OCI-M1 (cell line): ENCODE data around the gene ZBTB47.

Experiments
- DNase-seq: peaks from one replicate; lab custom pipeline; 2025; lab: John Stamatoyannopoulos, UW

The ZBTB47 gene

DNA sequence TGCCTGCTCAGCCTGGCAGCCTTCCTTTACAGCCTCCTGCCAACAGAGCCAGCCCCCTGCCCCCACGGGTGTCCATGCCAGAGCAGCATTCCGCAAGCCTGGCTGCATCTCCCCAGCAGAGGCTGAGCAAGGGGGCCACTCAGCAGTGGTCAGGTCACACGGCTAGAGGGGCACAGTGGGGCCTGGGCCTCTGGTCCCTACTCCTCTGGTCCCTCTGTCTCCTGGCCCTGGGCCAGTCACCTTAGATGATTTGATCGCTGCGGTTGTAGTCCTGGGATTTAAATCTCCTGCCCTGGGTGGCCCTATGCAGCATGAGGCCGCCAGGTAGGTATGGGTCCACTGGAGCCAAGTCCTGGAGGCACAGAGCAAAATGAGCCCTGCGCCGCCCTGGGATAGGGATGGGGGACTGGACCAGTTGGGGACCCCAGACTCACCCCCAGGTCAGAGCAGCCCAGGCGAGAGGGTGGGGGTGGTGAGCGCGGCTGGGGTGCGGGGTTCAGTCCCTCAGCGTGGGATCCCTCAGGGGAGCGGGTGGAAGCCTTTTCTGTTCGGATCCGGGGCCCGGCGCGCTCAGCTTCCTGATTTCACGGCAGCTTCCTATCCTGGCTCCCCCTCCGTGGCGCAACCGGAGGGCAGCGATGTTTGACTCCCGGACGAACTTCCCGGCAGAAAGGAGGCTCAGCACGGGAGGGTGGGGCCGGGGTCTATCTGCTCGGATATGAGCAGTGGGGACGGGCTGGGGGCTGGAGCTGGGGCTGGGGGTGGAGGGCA lies at the start of gene ZBTB47:
TSS of gene ZBTB47 (plus strand) at position 138 of the 771 bp plus-strand sequence. CDS start 4,659 bp downstream, outside the sequence.
- DNase-seq = peak; percentile 32

DNA sequence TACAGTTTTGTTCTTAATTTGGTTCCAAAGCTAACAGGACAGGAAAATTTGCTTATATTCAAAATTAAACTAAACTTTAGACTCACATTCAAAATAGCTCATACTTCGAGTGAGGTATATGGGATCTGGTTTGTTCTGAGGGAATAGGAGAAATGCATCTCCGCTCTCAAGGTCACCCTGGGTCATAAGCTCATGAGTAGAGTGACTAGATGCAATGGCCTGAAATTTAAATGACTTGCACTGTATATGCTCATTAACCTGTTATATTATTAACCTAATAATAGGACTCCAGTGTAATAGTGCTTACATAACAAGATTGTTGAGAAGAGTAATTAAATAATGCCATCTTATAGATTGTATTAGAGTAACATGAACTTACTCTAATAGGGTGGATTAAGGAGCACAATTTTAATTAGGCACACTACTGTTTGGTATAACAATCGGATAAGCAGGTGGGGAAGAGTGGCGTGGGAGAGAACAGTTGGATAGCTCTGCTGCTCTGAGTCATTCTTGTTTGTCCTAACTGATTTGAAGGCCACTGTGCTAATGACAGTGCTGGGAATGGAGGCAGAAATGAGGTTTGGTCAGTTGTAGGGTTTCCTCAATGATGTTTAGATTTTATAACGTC lies 47.8 kb upstream of the ZBTB47 start:
- DNase-seq = no peak

GRCh38 chr3:42608581-42608980 lies 44.9 kb upstream of the ZBTB47 start:
- no peak for DNase-seq

- no peak for DNase-seq
Observed at GRCh38 chr3:42610976-42611375, 42.5 kb upstream of the ZBTB47 start.

- DNase-seq = no peak
Observed at GRCh38 chr3:42612217-42612616, 41.3 kb upstream of the ZBTB47 start.

DNA sequence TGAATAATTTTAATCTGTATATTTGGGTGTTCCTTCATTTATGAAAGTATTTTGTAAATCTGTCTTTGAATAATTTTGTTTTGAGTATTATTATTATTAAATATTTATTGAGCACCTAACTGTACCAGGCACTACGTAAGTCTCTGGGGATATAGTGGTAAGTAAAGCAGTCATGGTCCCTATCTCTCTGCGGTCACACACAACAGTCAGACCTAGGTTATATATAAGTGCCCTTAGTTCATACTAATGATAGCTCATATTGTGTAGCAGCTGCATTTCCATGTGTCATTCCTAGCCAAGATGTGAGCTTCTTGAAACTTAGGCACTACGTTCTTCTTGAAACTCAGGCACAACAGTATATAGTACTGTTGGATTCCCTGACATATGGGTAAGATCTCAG lies 40.6 kb upstream of the ZBTB47 start:
- DNase-seq = no peak

- DNase-seq = peak; percentile 50
Observed at GRCh38 chr3:42613462-42613861, 40.0 kb upstream of the ZBTB47 start.

DNA sequence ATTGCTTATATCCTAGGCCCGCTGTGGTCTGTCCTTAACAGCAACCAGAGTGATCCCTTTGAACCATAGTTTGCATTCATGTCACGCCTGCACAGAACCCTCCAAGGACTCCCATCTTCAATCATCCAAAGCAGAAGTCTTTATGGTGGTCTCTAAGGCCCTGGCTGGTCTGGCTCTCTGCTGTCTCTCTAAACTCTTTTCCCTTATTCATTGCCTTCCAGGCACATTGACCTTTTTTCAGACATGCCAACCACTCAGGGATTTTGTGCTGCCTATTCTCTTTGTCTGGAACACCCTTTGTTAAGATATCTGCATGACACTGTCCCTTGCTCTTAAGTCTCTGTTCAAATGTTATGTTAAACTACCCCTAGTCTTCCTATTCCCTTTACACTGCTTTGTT lies 21.9 kb upstream of the ZBTB47 start:
- DNase-seq = no peak

GRCh38 chr3:42632146-42632545 lies 21.4 kb upstream of the ZBTB47 start:
- DNase-seq = no peak

DNA sequence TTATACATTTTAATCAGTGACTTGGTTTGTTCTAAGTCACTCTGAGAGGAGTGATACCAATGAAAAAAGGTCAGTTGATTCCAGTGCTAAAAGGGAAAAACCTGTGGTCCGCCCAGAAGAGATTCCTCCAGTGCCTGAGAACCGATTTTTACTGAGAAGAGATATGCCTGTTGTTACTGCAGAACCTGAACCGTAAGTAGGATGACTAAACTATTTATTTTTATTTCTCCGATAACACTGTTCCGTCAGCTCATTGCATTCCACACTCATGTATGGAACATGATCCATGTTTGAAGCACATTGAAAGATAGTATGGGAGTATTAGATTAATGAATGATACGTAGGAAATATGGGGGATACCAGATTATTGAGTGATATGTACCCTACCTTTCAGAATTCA lies 20.0 kb upstream of the ZBTB47 start:
- DNase-seq = no peak

GRCh38 chr3:42635111-42635510 lies 18.4 kb upstream of the ZBTB47 start:
- peak; percentile 74 for DNase-seq

- no peak for DNase-seq
Observed at GRCh38 chr3:42637001-42637400, 16.5 kb upstream of the ZBTB47 start.

GRCh38 chr3:42638339-42638842 lies 15.1 kb upstream of the ZBTB47 start:
- DNase-seq = no peak

GRCh38 chr3:42639192-42639591 lies 14.3 kb upstream of the ZBTB47 start:
- no peak for DNase-seq

DNA sequence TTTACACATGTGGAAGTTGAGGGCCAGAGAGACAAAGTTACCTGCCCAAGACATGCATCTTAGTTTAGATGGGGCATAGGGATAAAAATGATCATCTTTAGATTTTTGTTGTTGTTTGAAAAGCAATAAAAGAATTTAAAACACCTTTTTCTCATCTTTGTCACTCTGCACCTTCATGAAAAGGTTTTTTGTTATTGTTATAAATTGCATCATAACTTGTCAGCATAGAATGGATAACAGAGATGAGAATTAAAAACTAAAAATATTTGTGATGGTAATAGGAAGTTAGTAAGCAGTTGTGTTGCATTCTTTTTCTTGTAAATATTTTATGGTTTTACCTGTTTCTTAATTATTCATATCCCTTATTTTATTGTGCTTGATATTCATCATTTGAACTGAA lies 13.4 kb upstream of the ZBTB47 start:
- no peak for DNase-seq

GRCh38 chr3:42640771-42641370 lies 12.6 kb upstream of the ZBTB47 start:
- DNase-seq = no peak

- no peak for DNase-seq
Observed at GRCh38 chr3:42647821-42648459, 5.6 kb upstream of the ZBTB47 start.

DNA sequence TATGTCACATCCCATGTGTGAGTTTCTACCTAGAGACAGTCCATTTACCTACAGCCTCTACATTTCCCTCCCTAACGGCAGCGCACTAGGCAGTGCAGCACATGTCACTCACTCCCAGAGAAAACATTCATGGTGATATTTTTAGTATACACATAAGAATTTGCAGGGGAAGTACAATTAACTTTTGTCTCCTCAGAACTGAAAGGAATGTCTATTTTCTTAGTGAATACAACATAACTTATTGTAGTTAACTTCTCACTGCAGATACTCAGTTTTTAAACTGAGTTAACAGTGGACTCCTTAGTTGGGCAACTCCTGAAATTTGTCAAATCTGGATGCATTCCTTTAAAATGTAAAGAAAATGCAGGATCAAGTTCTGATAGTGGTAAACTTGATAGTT lies 4.5 kb upstream of the ZBTB47 start:
- DNase-seq = no peak

DNA sequence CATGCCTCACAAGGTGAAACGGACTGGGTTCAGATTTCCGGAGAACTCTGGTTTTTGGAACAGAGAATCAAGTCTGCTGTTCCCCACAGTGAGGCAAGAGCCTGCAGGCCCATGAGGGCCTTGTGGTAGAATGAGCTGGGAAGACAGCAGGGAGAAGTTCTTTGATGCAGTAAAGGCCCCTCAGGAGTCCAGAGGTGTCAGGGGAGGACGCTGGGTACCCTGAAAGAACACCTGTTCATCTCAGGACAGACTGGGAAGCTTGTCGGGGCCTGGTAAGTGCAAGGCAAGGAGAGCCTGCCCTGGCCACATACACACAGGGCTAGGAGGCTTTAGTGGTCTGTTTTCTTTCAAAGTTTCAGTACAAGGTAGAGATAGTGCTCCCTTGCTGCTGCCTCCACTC lies 3.7 kb upstream of the ZBTB47 start:
- DNase-seq = no peak

- no peak for DNase-seq
Observed at GRCh38 chr3:42651248-42652091, 2.0 kb upstream of the ZBTB47 start.

- no peak for DNase-seq
Observed at GRCh38 chr3:42652251-42652610, 1.3 kb upstream of the ZBTB47 start.
